ENCODE data around the gene CCDC183.

The CCDC183 gene

GRCh38 chr9:136750526-136750925 lies 45.6 kb upstream of the CCDC183 start:
- TF ChIP-seq CTCF (IDR thresholded peaks at IDR 0.05; ENCODE audit: low read depth, low read length) (no peak), POLR2A (IDR thresholded peaks at IDR 0.05; ENCODE audit: extremely low read depth, insufficient read length) (no peak), MAX (IDR thresholded peaks at IDR 0.05; ENCODE audit: low read depth, low read length) (no peak), MYC (IDR thresholded peaks at IDR 0.05; ENCODE audit: low read depth, low read length) (no peak)
- no peak for DNase-seq (ENCODE audit: low read depth)

GRCh38 chr9:136751244-136751643 lies 44.9 kb upstream of the CCDC183 start:
- no peak overlapping the region for H3K4me3 ChIP-seq (ENCODE audit: low read depth, low read length)
- TF ChIP-seq MYC (IDR thresholded peaks at IDR 0.05; ENCODE audit: low read depth, low read length) (no peak), CTCF (IDR thresholded peaks at IDR 0.05; ENCODE audit: low read depth, low read length) (no peak)
- DNase-seq (ENCODE audit: low read depth) = no peak

More at GRCh38 chr9:136750526-136750925, 45.6 kb upstream of the CCDC183 start:
- no peak overlapping the region for H3K4me3 ChIP-seq (ENCODE audit: low read depth, low read length)

- no peak overlapping the region for H3K4me3 ChIP-seq (ENCODE audit: low read depth, low read length)
- no peak for TF ChIP-seq MAX (IDR thresholded peaks at IDR 0.05; ENCODE audit: low read depth, low read length)
- TF ChIP-seq POLR2A (IDR thresholded peaks at IDR 0.05; ENCODE audit: extremely low read depth, insufficient read length) = no peak
- TF ChIP-seq MYC (IDR thresholded peaks at IDR 0.05; ENCODE audit: low read depth, low read length) = no peak
- no peak for TF ChIP-seq CTCF (IDR thresholded peaks at IDR 0.05; ENCODE audit: low read depth, low read length)
- DNase-seq (ENCODE audit: low read depth) = no peak
Observed at GRCh38 chr9:136751814-136752213, 44.3 kb upstream of the CCDC183 start.

GRCh38 chr9:136753371-136754058 lies 42.6 kb upstream of the CCDC183 start:
- TF ChIP-seq CTCF (IDR thresholded peaks at IDR 0.05; ENCODE audit: low read depth, low read length) = no peak
- TF ChIP-seq MYC (IDR thresholded peaks at IDR 0.05; ENCODE audit: low read depth, low read length) = no peak
- TF ChIP-seq MAX (IDR thresholded peaks at IDR 0.05; ENCODE audit: low read depth, low read length) = no peak
- no peak for TF ChIP-seq POLR2A (IDR thresholded peaks at IDR 0.05; ENCODE audit: extremely low read depth, insufficient read length)
- no peak for DNase-seq (ENCODE audit: low read depth)
- no peak overlapping the region for H3K4me3 ChIP-seq (ENCODE audit: low read depth, low read length)

GRCh38 chr9:136754059-136754572 lies 42.0 kb upstream of the CCDC183 start:
- no peak overlapping the region for H3K4me3 ChIP-seq (ENCODE audit: low read depth, low read length)
- TF ChIP-seq MAX (IDR thresholded peaks at IDR 0.05; ENCODE audit: low read depth, low read length) (no peak), POLR2A (IDR thresholded peaks at IDR 0.05; ENCODE audit: extremely low read depth, insufficient read length) (no peak), CTCF (IDR thresholded peaks at IDR 0.05; ENCODE audit: low read depth, low read length) (no peak), MYC (IDR thresholded peaks at IDR 0.05; ENCODE audit: low read depth, low read length) (no peak)
- DNase-seq (ENCODE audit: low read depth) = no peak
